ENCODE results near the gene TJP2. TPM values are rescaled to one million over a fixed set of nuclear protein-coding genes. Genes with fewer than 3 reads are reported as not detected.

The TJP2 gene
- polyA plus RNA-seq, 1 donor from 2014 or later, result 3.1 TPM

DNA sequence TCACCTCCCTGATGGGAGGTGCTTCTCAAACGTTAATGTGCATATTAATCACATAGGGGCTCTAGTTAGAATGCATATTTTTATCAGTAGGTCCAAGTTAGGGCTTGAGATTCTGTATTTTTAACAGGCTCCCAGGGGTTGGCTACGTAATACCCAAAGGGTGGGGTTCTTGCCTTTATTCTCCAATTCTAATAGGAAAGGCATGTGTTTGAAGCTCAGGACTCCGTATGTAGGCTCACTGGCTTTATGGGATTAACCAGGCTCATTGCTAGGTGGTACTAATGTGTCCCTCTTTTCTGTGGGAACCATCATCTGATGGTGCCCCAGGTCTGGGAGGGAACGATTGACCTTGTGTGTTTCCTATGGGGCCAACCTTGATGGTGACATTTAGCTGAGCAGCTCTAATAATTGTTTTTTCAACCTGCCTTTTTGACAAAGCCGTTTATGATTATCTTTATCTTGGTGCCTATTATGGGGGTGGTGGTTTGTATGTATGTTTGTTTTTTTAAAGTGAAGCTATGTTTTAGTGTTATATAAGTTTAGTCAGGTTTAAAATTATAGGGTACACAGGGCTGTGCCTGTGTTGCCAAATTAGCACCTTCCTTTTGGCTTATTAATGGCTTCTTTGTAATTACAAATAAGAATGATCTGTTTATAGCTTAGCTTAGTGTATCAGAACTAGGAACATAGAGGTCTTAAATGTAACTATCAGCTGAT, 20.8 kb downstream of the TJP2 start:
- Histone ChIP-seq H3K79me2 (replicated peaks; ENCODE audit: insufficient read depth, low read length) (no peaks in the 10 kb centered on the region), H3K9ac (ENCODE audit: low read length) (no peak overlapping the region), H2AFZ (ENCODE audit: low read depth, low read length) (no peak overlapping the region), H3K9me2 (ENCODE audit: insufficient read depth, low read length) (no peaks in the 10 kb centered on the region), H3K4me3 (ENCODE audit: low read length) (no peak overlapping the region), H3K27me3 (ENCODE audit: insufficient read depth, low read depth, low read length) (no peaks in the 10 kb centered on the region), H3K36me3 (ENCODE audit: insufficient read depth, low read length) (no peaks in the 10 kb centered on the region), H3K9me3 (ENCODE audit: low read length) (no peaks in the 10 kb centered on the region), H4K20me1 (ENCODE audit: insufficient read depth) (no peaks in the 10 kb centered on the region), H3F3A (ENCODE audit: insufficient read depth, low read length, poor library complexity, severe bottlenecking) (no peaks in the 10 kb centered on the region), H3K27ac (ENCODE audit: low read length) (no peak overlapping the region), H3K4me2 (ENCODE audit: low read length) (no peak overlapping the region)
- TF ChIP-seq, protein P1, sequence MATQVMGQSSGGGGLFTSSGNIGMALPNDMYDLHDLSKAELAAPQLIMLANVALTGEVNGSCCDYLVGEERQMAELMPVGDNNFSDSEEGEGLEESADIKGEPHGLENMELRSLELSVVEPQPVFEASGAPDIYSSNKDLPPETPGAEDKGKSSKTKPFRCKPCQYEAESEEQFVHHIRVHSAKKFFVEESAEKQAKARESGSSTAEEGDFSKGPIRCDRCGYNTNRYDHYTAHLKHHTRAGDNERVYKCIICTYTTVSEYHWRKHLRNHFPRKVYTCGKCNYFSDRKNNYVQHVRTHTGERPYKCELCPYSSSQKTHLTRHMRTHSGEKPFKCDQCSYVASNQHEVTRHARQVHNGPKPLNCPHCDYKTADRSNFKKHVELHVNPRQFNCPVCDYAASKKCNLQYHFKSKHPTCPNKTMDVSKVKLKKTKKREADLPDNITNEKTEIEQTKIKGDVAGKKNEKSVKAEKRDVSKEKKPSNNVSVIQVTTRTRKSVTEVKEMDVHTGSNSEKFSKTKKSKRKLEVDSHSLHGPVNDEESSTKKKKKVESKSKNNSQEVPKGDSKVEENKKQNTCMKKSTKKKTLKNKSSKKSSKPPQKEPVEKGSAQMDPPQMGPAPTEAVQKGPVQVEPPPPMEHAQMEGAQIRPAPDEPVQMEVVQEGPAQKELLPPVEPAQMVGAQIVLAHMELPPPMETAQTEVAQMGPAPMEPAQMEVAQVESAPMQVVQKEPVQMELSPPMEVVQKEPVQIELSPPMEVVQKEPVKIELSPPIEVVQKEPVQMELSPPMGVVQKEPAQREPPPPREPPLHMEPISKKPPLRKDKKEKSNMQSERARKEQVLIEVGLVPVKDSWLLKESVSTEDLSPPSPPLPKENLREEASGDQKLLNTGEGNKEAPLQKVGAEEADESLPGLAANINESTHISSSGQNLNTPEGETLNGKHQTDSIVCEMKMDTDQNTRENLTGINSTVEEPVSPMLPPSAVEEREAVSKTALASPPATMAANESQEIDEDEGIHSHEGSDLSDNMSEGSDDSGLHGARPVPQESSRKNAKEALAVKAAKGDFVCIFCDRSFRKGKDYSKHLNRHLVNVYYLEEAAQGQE (IDR thresholded peaks at IDR 0.05; ENCODE audit: borderline replicate concordance), result no peak
- TF ChIP-seq EZH2 (IDR thresholded peaks at IDR 0.05; ENCODE audit: borderline replicate concordance, insufficient read depth, low read length, poor library complexity, severe bottlenecking), result no peak
- TF ChIP-seq EP300 (conservative IDR thresholded peaks at IDR 0.05; ENCODE audit: poor library complexity, severe bottlenecking), result no peak
- no peak for TF ChIP-seq POLR2AphosphoS5 (IDR thresholded peaks at IDR 0.05)
- no peak for TF ChIP-seq CTCF (IDR thresholded peaks at IDR 0.05; ENCODE audit: poor library complexity, severe bottlenecking)
- no peak for TF ChIP-seq MXI1 (conservative IDR thresholded peaks at IDR 0.05; ENCODE audit: poor library complexity, severe bottlenecking)
- no peak for TF ChIP-seq TAF1 (IDR thresholded peaks at IDR 0.05; ENCODE audit: low read depth)
- no peak for TF ChIP-seq RAD21 (conservative IDR thresholded peaks at IDR 0.05)
- TF ChIP-seq SMC3 (conservative IDR thresholded peaks at IDR 0.05; ENCODE audit: poor library complexity), result no peak

DNA sequence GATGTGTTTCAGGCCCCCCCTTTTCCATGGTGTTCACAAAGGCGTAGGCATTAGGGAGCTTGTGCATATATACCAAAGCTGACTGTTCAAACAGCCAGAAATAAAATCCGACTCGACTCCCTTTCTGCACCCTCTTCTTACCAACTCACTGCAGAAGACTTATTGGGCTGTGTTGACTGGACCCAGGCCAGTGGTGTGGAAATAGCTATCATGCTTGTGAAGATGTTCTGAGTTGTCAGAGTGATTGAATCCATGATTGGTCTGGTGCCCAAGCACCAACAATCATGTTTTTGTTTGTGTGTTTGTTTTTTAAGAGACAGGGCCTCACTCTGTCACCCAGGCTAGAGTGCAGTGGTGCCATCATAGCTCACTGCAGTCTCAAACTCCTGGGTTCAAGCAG, 21.6 kb downstream of the TJP2 start:
- TF ChIP-seq RAD21 (conservative IDR thresholded peaks at IDR 0.05) (no peak), EP300 (conservative IDR thresholded peaks at IDR 0.05; ENCODE audit: poor library complexity, severe bottlenecking) (no peak), CTCF (IDR thresholded peaks at IDR 0.05; ENCODE audit: poor library complexity, severe bottlenecking) (no peak), MXI1 (conservative IDR thresholded peaks at IDR 0.05; ENCODE audit: poor library complexity, severe bottlenecking) (no peak), TAF1 (IDR thresholded peaks at IDR 0.05; ENCODE audit: low read depth) (no peak)
- TF ChIP-seq, protein P1 (IDR thresholded peaks at IDR 0.05; ENCODE audit: borderline replicate concordance), result no peak
- no peak overlapping the region for H3K4me3 ChIP-seq (ENCODE audit: low read length)
- H3K27me3 ChIP-seq (ENCODE audit: insufficient read depth, low read depth, low read length), result no peaks in the 10 kb centered on the region
- no peaks in the 10 kb centered on the region for H3K9me3 ChIP-seq (ENCODE audit: low read length)
- no peak overlapping the region for H3K9ac ChIP-seq (ENCODE audit: low read length)
- no peak overlapping the region for H3K4me2 ChIP-seq (ENCODE audit: low read length)
- no peak overlapping the region for H2AFZ ChIP-seq (ENCODE audit: low read depth, low read length)
- H3K9me2 ChIP-seq (ENCODE audit: insufficient read depth, low read length), result no peaks in the 10 kb centered on the region
- H4K20me1 ChIP-seq (ENCODE audit: insufficient read depth), result no peaks in the 10 kb centered on the region
- no peaks in the 10 kb centered on the region for H3F3A ChIP-seq (ENCODE audit: insufficient read depth, low read length, poor library complexity, severe bottlenecking)
- H3K27ac ChIP-seq (ENCODE audit: low read length), result no peak overlapping the region
- H3K79me2 ChIP-seq (replicated peaks; ENCODE audit: insufficient read depth, low read length), result no peaks in the 10 kb centered on the region
- H3K36me3 ChIP-seq (ENCODE audit: insufficient read depth, low read length), result no peaks in the 10 kb centered on the region

All from neural cell (in vitro differentiated cells).